ENCODE data around the gene RAMP1. TPM values are rescaled to one million over a fixed set of nuclear protein-coding genes. Genes with fewer than 3 reads are reported as not detected.

The RAMP1 gene
- total and polyA plus RNA-seq, 9 of the 15 experiments (the other 6 are each of a cell fraction or from before 2014, with no cell fraction given), result 0.72 to 0.77 TPM; not detected in 7

DNA sequence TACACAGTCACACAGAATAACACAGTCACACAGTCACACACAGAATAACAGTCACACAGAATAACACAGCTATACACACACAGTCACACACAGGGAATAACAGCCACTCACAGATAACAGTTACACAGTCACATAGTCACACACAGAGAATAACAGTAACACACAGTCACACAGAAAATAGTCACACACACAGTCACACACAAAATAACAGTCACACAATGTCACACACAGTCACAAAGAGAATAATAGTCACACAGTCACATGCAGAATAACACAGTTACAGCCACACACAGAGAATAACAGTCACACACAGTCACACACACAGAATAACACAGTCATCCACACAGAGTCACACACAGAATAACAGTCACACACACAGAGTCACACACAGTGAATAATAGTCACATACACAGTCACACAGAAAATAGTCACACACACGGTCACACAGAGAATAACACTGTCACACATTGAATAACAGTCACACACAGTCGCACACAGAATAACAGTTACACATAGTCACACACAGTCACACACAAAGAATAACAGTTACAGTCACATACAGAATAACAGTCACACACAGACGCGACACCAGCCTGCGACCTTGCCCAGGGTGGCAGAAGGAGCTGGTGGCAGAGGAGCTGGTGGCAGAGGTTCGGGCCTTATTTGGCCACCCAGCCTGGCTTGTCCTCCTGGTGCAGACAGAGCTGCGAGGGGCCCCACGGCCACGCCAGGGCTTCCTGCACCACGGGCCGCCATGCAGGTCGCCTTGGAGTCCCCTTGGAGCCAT lies 51.3 kb downstream of the RAMP1 start:
- Histone ChIP-seq H3K27me3 (ENCODE audit: control insufficient read depth in 2 of 2, insufficient read depth in 2 of 2, low read length in 2 of 2) (no peaks in the 10 kb centered on the region), H3K4me3 (no peak overlapping the region), H3K9ac (ENCODE audit: insufficient read depth in 1 of 2, low read depth in 2 of 2, low read length in 2 of 2) (no peak overlapping the region), H3K27ac (ENCODE audit: extremely low read depth, low read depth, low read length) (no peak overlapping the region), H3K4me1 (replicated peaks in 1 of 2; ENCODE audit: control insufficient read depth in 2 of 2, insufficient read depth in 2 of 2, low read length in 2 of 2) (peaks cover 0 to 16% of the 10 kb centered on the region in 2 experiments; a peak in 2 of 5 replicates), H3K79me2 (ENCODE audit: control insufficient read depth, insufficient read depth, low read length) (no peaks in the 10 kb centered on the region), H3K4me2 (ENCODE audit: insufficient read depth, low read length) (no peak overlapping the region), H3K9me1 (ENCODE audit: control insufficient read depth, insufficient read depth, low read length) (no peaks in the 10 kb centered on the region), H4K20me1 (replicated peaks; ENCODE audit: control insufficient read depth, insufficient read depth, low read length) (no peaks in the 10 kb centered on the region), H3K9me3 (replicated peaks; ENCODE audit: control insufficient read depth, insufficient read depth, low read depth, low read length) (peaks cover 4% of the 10 kb centered on the region; the same call in 1 of the 2 replicates), H2AFZ (ENCODE audit: low read depth, low read length) (no peak overlapping the region), H3K36me3 (ENCODE audit: control insufficient read depth, insufficient read depth, low read length) (no peaks in the 10 kb centered on the region; the same call in 2 of the 3 replicates)
- intact Hi-C loops (cut with micrococcal nuclease) (no loop called here), in situ Hi-C loops (cut with MboI) (no loop called here)
- CTCF ChIA-PET (ENCODE audit: low intra/inter-chr PET ratio), result no interaction called here
- WGBS (ENCODE audit: insufficient coverage, low coverage, missing lambda C conversion rate), result 27% methylated on average over 10 of the region's 12 CpGs
- ATAC-seq (no peak), DNase-seq (ENCODE audit: extremely low read depth in 1 of 4, low spot score in 3 of 4) (no peak), FAIRE-seq (no peak)
- POLR2A ChIA-PET, result interaction anchor here (0.7 kb wide), 1 partner anchor 29 kb away, joined by 3 read pairs; no protein-coding TSS in a partner anchor
- BruUV-seq (replicated peaks), result no TSS peak
- no peak for TF ChIP-seq ESRRB (CRISPR knock-in tag; IDR thresholded peaks at IDR 0.05; ENCODE audit: borderline replicate concordance)
- TF ChIP-seq LEF1 (IDR thresholded peaks at IDR 0.05), result no peak
- peak in 1 of 2 experiments; percentile 21; a peak in 1 of 4 replicates for TF ChIP-seq TRIM24 (IDR thresholded peaks at IDR 0.05)
- TF ChIP-seq ZNF408 (CRISPR knock-in tag; IDR thresholded peaks at IDR 0.05; ENCODE audit: low read depth), result no peak
